Middle frontal gyrus (tissue), 1 donor: Measurements from ENCODE around the gene ZNF557.

Experiments
- DNase-seq: peaks from one replicate; pipeline ENCODE4 v3.0.0-alpha.2; 2015; ENCODE audit warnings: low spot score; ENCODE audit errors: extremely low spot score

ZNF557 gene

GRCh38 chr19:7124782-7125181 lies 55.3 kb downstream of the ZNF557 start:
- no peak for DNase-seq

GRCh38 chr19:7125221-7125620 lies 55.7 kb downstream of the ZNF557 start:
- DNase-seq = no peak

- DNase-seq = no peak
These were observed 56.6 kb downstream of the ZNF557 start for GRCh38 chr19:7126132-7126531.

- DNase-seq = no peak
These were observed 60.5 kb downstream of the ZNF557 start for GRCh38 chr19:7130043-7130442.

- DNase-seq = no peak
These were observed 62.6 kb downstream of the ZNF557 start for GRCh38 chr19:7132054-7132453.

- DNase-seq = no peak
These were observed 67.6 kb downstream of the ZNF557 start for GRCh38 chr19:7137120-7137519.
